ENCODE results near the gene LDB2.

DNA sequence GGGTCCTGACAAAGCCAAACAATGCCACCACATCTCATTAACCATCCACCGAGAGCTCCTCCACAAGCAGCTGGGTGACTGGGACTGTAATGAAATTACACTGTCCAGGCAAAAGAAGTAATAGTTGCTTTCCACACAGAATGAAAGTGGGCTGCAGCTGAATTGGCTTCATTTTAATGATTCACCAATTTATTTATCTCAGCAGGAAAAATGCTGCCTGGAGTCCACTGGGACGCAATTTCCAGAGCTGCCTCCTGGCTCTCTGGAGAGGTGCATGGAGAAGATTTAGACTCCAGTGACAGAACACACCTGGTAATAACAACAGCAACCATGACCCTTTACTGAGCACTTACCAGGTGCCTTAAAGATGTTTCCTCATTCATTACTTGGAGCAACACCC is 226.7 kb downstream of the LDB2 start:
- TF ChIP-seq, protein P1, sequence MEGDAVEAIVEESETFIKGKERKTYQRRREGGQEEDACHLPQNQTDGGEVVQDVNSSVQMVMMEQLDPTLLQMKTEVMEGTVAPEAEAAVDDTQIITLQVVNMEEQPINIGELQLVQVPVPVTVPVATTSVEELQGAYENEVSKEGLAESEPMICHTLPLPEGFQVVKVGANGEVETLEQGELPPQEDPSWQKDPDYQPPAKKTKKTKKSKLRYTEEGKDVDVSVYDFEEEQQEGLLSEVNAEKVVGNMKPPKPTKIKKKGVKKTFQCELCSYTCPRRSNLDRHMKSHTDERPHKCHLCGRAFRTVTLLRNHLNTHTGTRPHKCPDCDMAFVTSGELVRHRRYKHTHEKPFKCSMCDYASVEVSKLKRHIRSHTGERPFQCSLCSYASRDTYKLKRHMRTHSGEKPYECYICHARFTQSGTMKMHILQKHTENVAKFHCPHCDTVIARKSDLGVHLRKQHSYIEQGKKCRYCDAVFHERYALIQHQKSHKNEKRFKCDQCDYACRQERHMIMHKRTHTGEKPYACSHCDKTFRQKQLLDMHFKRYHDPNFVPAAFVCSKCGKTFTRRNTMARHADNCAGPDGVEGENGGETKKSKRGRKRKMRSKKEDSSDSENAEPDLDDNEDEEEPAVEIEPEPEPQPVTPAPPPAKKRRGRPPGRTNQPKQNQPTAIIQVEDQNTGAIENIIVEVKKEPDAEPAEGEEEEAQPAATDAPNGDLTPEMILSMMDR (conservative IDR thresholded peaks at IDR 0.05; ENCODE audit: low read depth, low read length): no peak
- TF ChIP-seq EZH2phosphoT487 (IDR thresholded peaks at IDR 0.05; ENCODE audit: borderline replicate concordance, low read length): no peak

Data from PC-3 (cell line).